ENCODE results near the gene COX4I1. TPM values are rescaled to one million over a fixed set of nuclear protein-coding genes. Genes with fewer than 3 reads are reported as not detected.

The COX4I1 gene
- total RNA-seq, 1 experiment from 2014 or later: 506 TPM

DNA sequence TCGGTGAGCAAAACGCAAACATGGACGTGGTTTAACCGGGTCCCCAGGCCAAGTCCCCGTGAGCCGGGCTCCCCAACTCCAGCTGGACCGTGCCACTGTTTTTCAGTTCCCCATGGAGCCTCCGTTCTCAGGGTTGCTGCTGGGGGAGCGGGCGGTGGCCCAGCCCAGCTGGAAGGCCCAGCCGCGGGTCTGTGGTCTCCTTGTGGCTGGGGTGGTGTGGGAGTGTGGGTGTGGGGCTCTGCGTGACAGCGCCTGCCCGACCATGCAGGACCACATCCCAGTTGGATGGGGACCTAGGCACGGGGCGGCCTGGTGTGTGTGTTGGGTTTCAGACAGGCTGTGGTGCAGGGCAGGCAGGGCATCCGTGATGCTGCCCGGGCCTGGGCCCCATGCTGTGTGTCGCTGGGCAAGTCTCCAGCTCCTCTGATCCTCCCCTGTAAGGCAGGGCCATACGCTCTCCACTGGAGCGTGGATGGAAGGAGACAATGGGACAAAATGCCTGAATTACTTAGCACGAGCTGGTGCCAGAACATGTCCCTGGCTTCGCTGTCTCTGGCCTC is 40.3 kb downstream of the COX4I1 start:
- Histone ChIP-seq H2BK15ac (ENCODE audit: low read depth, low read length) (no peak overlapping the region), H3K23me2 (ENCODE audit: insufficient read length, low read depth, low read length, poor library complexity, severe bottlenecking) (no peaks in the 10 kb centered on the region), H4K8ac (replicated peaks; ENCODE audit: insufficient read length, low read depth, low read length) (no peak overlapping the region), H3K79me2 (ENCODE audit: insufficient read depth, low read length) (no peaks in the 10 kb centered on the region), H3K4me1 (ENCODE audit: insufficient read depth, low read length) (no peaks in the 10 kb centered on the region), H3K9me3 (ENCODE audit: control insufficient read depth, low read depth, low read length) (no peaks in the 10 kb centered on the region), H3K14ac (ENCODE audit: insufficient read depth, low read length) (no peak overlapping the region; the same call in 1 of the 2 replicates), H4K5ac (ENCODE audit: insufficient read length, low read depth, low read length) (no peak overlapping the region), H3K23ac (ENCODE audit: insufficient read length, low read depth, low read length) (no peak overlapping the region), H2BK12ac (ENCODE audit: insufficient read length, low read depth, low read length) (no peak overlapping the region), H4K20me1 (ENCODE audit: control insufficient read depth, insufficient read depth, insufficient read length) (no peaks in the 10 kb centered on the region), H3K9ac (ENCODE audit: extremely low read depth, insufficient read length, low read length) (no peak overlapping the region), H2BK20ac (ENCODE audit: low read depth, low read length, poor library complexity, severe bottlenecking) (no peak overlapping the region), H3K56ac (ENCODE audit: insufficient read length, low read depth, low read length) (no peak overlapping the region), H3K27me3 (ENCODE audit: insufficient read depth, low read length) (no peaks in the 10 kb centered on the region; the same call in 1 of the 2 replicates), H3K27ac (ENCODE audit: insufficient read length, low read depth, low read length) (no peak overlapping the region), H2BK120ac (ENCODE audit: low read depth, low read length, poor library complexity, severe bottlenecking) (no peak overlapping the region), H3K79me1 (ENCODE audit: insufficient read depth, low read depth, low read length, poor library complexity, severe bottlenecking) (no peaks in the 10 kb centered on the region), H4K91ac (ENCODE audit: insufficient read length, low read depth, low read length) (no peak overlapping the region), H3K4me2 (ENCODE audit: insufficient read depth, insufficient read length, low read length) (no peak overlapping the region), H2AK5ac (ENCODE audit: insufficient read length, low read length) (no peak overlapping the region), H2BK5ac (ENCODE audit: insufficient read length, low read length) (no peak overlapping the region), H3T11ph (ENCODE audit: low read length) (no peak overlapping the region), H3K4ac (ENCODE audit: low read depth, low read length) (no peak overlapping the region), H2AFZ (ENCODE audit: low read length) (no peak overlapping the region), H3K18ac (ENCODE audit: insufficient read length, low read depth, low read length) (no peak overlapping the region)
- peaks cover 29% of the 10 kb centered on the region for H3K27me3 Mint-ChIP-seq (ENCODE audit: low read depth)
- TF ChIP-seq, protein P1, sequence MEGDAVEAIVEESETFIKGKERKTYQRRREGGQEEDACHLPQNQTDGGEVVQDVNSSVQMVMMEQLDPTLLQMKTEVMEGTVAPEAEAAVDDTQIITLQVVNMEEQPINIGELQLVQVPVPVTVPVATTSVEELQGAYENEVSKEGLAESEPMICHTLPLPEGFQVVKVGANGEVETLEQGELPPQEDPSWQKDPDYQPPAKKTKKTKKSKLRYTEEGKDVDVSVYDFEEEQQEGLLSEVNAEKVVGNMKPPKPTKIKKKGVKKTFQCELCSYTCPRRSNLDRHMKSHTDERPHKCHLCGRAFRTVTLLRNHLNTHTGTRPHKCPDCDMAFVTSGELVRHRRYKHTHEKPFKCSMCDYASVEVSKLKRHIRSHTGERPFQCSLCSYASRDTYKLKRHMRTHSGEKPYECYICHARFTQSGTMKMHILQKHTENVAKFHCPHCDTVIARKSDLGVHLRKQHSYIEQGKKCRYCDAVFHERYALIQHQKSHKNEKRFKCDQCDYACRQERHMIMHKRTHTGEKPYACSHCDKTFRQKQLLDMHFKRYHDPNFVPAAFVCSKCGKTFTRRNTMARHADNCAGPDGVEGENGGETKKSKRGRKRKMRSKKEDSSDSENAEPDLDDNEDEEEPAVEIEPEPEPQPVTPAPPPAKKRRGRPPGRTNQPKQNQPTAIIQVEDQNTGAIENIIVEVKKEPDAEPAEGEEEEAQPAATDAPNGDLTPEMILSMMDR (conservative IDR thresholded peaks at IDR 0.05): no peak
- DNase-seq: no peak
- H3K4me3 Mint-ChIP-seq: no peak overlapping the region
- peaks cover 0 to 4% of the 10 kb centered on the region in 2 experiments; a peak in 2 of 5 replicates for H3K9me3 Mint-ChIP-seq
- H3K27ac Mint-ChIP-seq: no peak overlapping the region; a peak in 1 of 7 replicates
- H3K4me1 Mint-ChIP-seq: no peaks in the 10 kb centered on the region
- H3K36me3 Mint-ChIP-seq (ENCODE audit: insufficient read depth in 1 of 3, low read depth in 3 of 3): no peaks in the 10 kb centered on the region
- WGBS (ENCODE audit: extremely low coverage, insufficient read length, low lambda C conversion rate): no CpG with 5 or more reads among the region's 24 CpGs

Data from H9 (cell line).